ENCODE data around the gene UXT.
A peak's percentile ranks its signal among the peaks of the same experiment; 100 is the strongest.

UXT gene

GRCh38 chrX:47628982-47629381 is 30.0 kb downstream of the UXT start (continued):
- no peak for TF ChIP-seq ZFP3 (tag by site-specific recombination; IDR thresholded peaks at IDR 0.05; ENCODE audit: low read depth)
- no peak for TF ChIP-seq ZSCAN16 (tag by site-specific recombination; IDR thresholded peaks at IDR 0.05)
- TF ChIP-seq, protein P1, sequence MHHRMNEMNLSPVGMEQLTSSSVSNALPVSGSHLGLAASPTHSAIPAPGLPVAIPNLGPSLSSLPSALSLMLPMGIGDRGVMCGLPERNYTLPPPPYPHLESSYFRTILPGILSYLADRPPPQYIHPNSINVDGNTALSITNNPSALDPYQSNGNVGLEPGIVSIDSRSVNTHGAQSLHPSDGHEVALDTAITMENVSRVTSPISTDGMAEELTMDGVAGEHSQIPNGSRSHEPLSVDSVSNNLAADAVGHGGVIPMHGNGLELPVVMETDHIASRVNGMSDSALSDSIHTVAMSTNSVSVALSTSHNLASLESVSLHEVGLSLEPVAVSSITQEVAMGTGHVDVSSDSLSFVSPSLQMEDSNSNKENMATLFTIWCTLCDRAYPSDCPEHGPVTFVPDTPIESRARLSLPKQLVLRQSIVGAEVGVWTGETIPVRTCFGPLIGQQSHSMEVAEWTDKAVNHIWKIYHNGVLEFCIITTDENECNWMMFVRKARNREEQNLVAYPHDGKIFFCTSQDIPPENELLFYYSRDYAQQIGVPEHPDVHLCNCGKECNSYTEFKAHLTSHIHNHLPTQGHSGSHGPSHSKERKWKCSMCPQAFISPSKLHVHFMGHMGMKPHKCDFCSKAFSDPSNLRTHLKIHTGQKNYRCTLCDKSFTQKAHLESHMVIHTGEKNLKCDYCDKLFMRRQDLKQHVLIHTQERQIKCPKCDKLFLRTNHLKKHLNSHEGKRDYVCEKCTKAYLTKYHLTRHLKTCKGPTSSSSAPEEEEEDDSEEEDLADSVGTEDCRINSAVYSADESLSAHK (tag by site-specific recombination; IDR thresholded peaks at IDR 0.05), result no peak
- TF ChIP-seq ZBTB20 (tag by site-specific recombination; IDR thresholded peaks at IDR 0.05), result no peak
- TF ChIP-seq ZNF596 (tag by site-specific recombination; IDR thresholded peaks at IDR 0.05), result no peak
- no peak for TF ChIP-seq MEIS1 (CRISPR knock-in tag; IDR thresholded peaks at IDR 0.05; ENCODE audit: borderline replicate concordance)
- no peak for TF ChIP-seq ZNF37A (tag by site-specific recombination; IDR thresholded peaks at IDR 0.05)
- no peak for TF ChIP-seq ZBTB7A (tag by site-specific recombination; IDR thresholded peaks at IDR 0.05; ENCODE audit: low read depth)
- no peak for TF ChIP-seq ZSCAN23 (tag by site-specific recombination; IDR thresholded peaks at IDR 0.05)
- no peak for TF ChIP-seq SCRT1 (tag by site-specific recombination; IDR thresholded peaks at IDR 0.05; ENCODE audit: borderline replicate concordance)

- CTCF ChIA-PET, result interaction anchor here (1.7 kb wide), 1 partner anchor 18 kb away, joined by 7 read pairs; no protein-coding TSS in a partner anchor
- no peaks in the 10 kb centered on the region for H3K36me3 ChIP-seq (ENCODE audit: control insufficient read depth in 2 of 2, insufficient read depth in 1 of 2, low read length in 2 of 2)
- H3K4me1 ChIP-seq (ENCODE audit: control insufficient read depth, insufficient read depth, low read length), result no peaks in the 10 kb centered on the region
- no peaks in the 10 kb centered on the region for H3K9me3 ChIP-seq (ENCODE audit: control insufficient read depth, insufficient read depth, low read depth, low read length)
- no peak overlapping the region for H3K4me3 ChIP-seq (ENCODE audit: low read depth, low read length)
- POLR2A ChIA-PET, result no interaction called here
- no peak overlapping the region for H3K27ac ChIP-seq (ENCODE audit: extremely low read depth, low read depth, low read length)
- no peak for TF ChIP-seq KLF1 (tag by site-specific recombination; IDR thresholded peaks at IDR 0.05)
- no peak for TF ChIP-seq ZSCAN30 (tag by site-specific recombination; IDR thresholded peaks at IDR 0.05)
- peak; percentile 96 for TF ChIP-seq SCRT2 (tag by site-specific recombination; IDR thresholded peaks at IDR 0.05)
- peak; percentile 91 for TF ChIP-seq SCRT1 (tag by site-specific recombination; IDR thresholded peaks at IDR 0.05; ENCODE audit: borderline replicate concordance)
Measured at GRCh38 chrX:47625365-47625764, 33.6 kb downstream of the UXT start.

DNA sequence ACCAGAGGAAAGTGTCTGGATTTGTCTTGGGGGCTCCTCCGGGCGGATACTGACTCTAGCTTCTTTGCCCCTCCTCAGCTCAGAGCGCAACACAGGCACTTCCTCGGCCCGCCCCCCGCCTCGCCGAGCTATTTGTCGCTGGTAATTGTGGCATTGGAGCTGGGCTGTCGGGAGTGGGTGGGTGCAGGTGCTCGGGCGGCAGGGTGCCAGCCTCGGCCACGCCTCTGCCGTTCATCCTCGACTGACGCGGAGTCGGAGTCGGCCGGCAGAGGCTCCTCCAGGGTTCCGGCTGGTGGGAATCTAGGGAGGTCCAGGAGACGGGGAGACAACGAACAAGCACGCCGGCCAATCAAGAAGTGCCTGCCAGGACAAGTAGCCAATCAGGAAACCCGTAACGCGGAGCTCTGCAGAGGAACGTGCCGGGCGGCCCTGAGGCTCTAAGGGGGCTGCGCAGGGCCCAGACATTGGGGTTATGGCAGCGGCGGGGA is 35.4 kb downstream of the UXT start:
- no peaks in the 10 kb centered on the region for H3K9me3 ChIP-seq (ENCODE audit: control insufficient read depth, insufficient read depth, low read depth, low read length)
- H3K36me3 ChIP-seq (ENCODE audit: control insufficient read depth in 2 of 2, insufficient read depth in 1 of 2, low read length in 2 of 2), result no peaks in the 10 kb centered on the region
- H3K4me3 ChIP-seq (ENCODE audit: low read depth, low read length), result no peak overlapping the region
- ChIA-PET CTCF (interaction anchor here (0.6 to 0.9 kb wide), 2 partner anchors 10 to 21 kb away, joined by 3 read pairs; no protein-coding TSS in a partner anchor), POLR2A (interaction anchor here (0.6 kb wide), 1 partner anchor 10 kb away, joined by 3 read pairs; no protein-coding TSS in a partner anchor)
- no peaks in the 10 kb centered on the region for H3K4me1 ChIP-seq (ENCODE audit: control insufficient read depth, insufficient read depth, low read length)
- no peak overlapping the region for H3K27ac ChIP-seq (ENCODE audit: extremely low read depth, low read depth, low read length)
- TF ChIP-seq GLIS2 (tag by site-specific recombination; IDR thresholded peaks at IDR 0.05) (peak; percentile 92), KLF7 (tag by site-specific recombination; IDR thresholded peaks at IDR 0.05; ENCODE audit: borderline replicate concordance) (no peak), ZNF449 (tag by site-specific recombination; IDR thresholded peaks at IDR 0.05) (no peak), ZNF664 (tag by site-specific recombination; IDR thresholded peaks at IDR 0.05) (no peak), ZNF623 (tag by site-specific recombination; IDR thresholded peaks at IDR 0.05) (no peak), ZNF677 (tag by site-specific recombination; IDR thresholded peaks at IDR 0.05) (no peak), FEZF1 (tag by site-specific recombination; IDR thresholded peaks at IDR 0.05) (no peak), ZNF658 (tag by site-specific recombination; IDR thresholded peaks at IDR 0.05) (no peak), SP2 (tag by site-specific recombination; IDR thresholded peaks at IDR 0.05) (peak; percentile 88), ZNF830 (tag by site-specific recombination; IDR thresholded peaks at IDR 0.05; ENCODE audit: low read depth) (no peak), SALL2 (tag by site-specific recombination; IDR thresholded peaks at IDR 0.05; ENCODE audit: borderline replicate concordance) (no peak), MYNN (tag by site-specific recombination; IDR thresholded peaks at IDR 0.05; ENCODE audit: borderline replicate concordance) (no peak), ZNF223 (tag by site-specific recombination; IDR thresholded peaks at IDR 0.05) (no peak)
- TF ChIP-seq, protein P2, sequence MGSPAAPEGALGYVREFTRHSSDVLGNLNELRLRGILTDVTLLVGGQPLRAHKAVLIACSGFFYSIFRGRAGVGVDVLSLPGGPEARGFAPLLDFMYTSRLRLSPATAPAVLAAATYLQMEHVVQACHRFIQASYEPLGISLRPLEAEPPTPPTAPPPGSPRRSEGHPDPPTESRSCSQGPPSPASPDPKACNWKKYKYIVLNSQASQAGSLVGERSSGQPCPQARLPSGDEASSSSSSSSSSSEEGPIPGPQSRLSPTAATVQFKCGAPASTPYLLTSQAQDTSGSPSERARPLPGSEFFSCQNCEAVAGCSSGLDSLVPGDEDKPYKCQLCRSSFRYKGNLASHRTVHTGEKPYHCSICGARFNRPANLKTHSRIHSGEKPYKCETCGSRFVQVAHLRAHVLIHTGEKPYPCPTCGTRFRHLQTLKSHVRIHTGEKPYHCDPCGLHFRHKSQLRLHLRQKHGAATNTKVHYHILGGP (tag by site-specific recombination; IDR thresholded peaks at IDR 0.05), result no peak
